Activated CD4-positive, alpha-beta T cell treated with anti-CD3 and anti-CD28 coated beads, Interleukin-2, amount 50 U/mL, for 16 hours (primary cell): ENCODE measurements around the gene YWHAH.
A peak's percentile ranks its signal among the peaks of the same experiment; 100 is the strongest.
"Not testable (repeated sequence)": the region's sequence is repeated elsewhere in the genome, so short reads cannot be mapped to it uniquely, and the experiment has no call there.

Experiments used
- DNase-seq: peaks from one replicate; pipeline ENCODE4 v3.0.0-alpha.2; 2020

YWHAH gene

GRCh38 chr22:31951194-31952093 is 7.1 kb downstream of the YWHAH start:
- DNase-seq, result peak; percentile 52

GRCh38 chr22:31952094-31952401 is 7.7 kb downstream of the YWHAH start:
- no peak for DNase-seq

GRCh38 chr22:31952472-31952871 is 8.1 kb downstream of the YWHAH start:
- DNase-seq, result no peak

GRCh38 chr22:31953261-31953660 is 8.9 kb downstream of the YWHAH start:
- no peak for DNase-seq

GRCh38 chr22:31954535-31955523 is 10.5 kb downstream of the YWHAH start:
- DNase-seq, result no peak

GRCh38 chr22:31956360-31956759 is 12.0 kb downstream of the YWHAH start:
- DNase-seq, result no peak

GRCh38 chr22:31957970-31958594 is 13.7 kb downstream of the YWHAH start:
- no peak for DNase-seq

GRCh38 chr22:31958625-31959239 is 14.4 kb downstream of the YWHAH start:
- no peak for DNase-seq

- DNase-seq, result no peak
Measured at GRCh38 chr22:31960767-31961166, 16.4 kb downstream of the YWHAH start.

- no peak for DNase-seq
Measured at GRCh38 chr22:31962387-31963125, 18.2 kb downstream of the YWHAH start.

- no peak for DNase-seq
Measured at GRCh38 chr22:31968022-31968421, 23.7 kb downstream of the YWHAH start.

GRCh38 chr22:31969789-31970489 is 25.6 kb downstream of the YWHAH start:
- DNase-seq, result peak; percentile 66

GRCh38 chr22:31970490-31971444 is 26.4 kb downstream of the YWHAH start:
- DNase-seq, result peak; percentile 85

- DNase-seq, result no peak
Measured at GRCh38 chr22:31972180-31972579, 27.8 kb downstream of the YWHAH start.

- DNase-seq, result no peak
Measured at GRCh38 chr22:31973739-31974138, 29.4 kb downstream of the YWHAH start.

GRCh38 chr22:31977141-31977841 is 33.0 kb downstream of the YWHAH start:
- DNase-seq, result peak; percentile 78

- no peak for DNase-seq
Measured at GRCh38 chr22:31977939-31978338, 33.6 kb downstream of the YWHAH start.

GRCh38 chr22:31980628-31981027 is 36.3 kb downstream of the YWHAH start:
- DNase-seq, result no peak

- DNase-seq, result not testable (repeated sequence)
Measured at GRCh38 chr22:31981976-31982375, 37.6 kb downstream of the YWHAH start.
